Measurements from ENCODE around the gene COL8A1. TPM values are rescaled to one million over a fixed set of nuclear protein-coding genes. Genes with fewer than 3 reads are reported as not detected.

The COL8A1 gene
- total RNA-seq, 1 donor from 2014 or later: 3,403 TPM

DNA sequence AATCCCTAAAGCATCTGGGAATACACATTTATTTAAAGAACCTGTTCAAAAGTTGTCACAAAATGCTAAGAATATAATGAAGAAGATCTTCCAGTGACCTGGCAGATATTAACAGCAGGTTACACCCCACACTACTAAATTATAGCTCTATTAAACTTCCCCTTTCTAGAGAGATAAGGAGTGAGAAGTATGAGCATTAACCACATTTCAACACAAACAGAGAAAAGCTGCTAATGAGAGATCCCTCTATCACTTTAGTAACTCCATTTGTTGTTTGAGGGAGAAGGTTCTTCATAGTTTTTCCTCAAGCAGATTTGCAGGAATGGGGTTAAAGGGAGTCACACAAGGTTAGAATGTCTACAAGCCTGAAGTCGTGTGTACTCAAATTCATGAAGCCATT, 3.6 kb downstream of the COL8A1 start:
- H3K27ac Mint-ChIP-seq (ENCODE audit: unreplicated experiment): peak overlapping the region; percentile 98
- peaks cover 80% of the 10 kb centered on the region for H3K36me3 Mint-ChIP-seq (ENCODE audit: unreplicated experiment)
- no peaks in the 10 kb centered on the region for H3K9me3 Mint-ChIP-seq (ENCODE audit: unreplicated experiment)
- H3K27me3 Mint-ChIP-seq (ENCODE audit: unreplicated experiment): no peaks in the 10 kb centered on the region
- H3K4me3 Mint-ChIP-seq (ENCODE audit: unreplicated experiment): peak overlapping the region; percentile 94
- no peak for DNase-seq (ENCODE audit: extremely low spot score, unreplicated experiment)
- peaks cover 46% of the 10 kb centered on the region for H3K4me1 Mint-ChIP-seq (ENCODE audit: unreplicated experiment)
- TF ChIP-seq, protein P1, sequence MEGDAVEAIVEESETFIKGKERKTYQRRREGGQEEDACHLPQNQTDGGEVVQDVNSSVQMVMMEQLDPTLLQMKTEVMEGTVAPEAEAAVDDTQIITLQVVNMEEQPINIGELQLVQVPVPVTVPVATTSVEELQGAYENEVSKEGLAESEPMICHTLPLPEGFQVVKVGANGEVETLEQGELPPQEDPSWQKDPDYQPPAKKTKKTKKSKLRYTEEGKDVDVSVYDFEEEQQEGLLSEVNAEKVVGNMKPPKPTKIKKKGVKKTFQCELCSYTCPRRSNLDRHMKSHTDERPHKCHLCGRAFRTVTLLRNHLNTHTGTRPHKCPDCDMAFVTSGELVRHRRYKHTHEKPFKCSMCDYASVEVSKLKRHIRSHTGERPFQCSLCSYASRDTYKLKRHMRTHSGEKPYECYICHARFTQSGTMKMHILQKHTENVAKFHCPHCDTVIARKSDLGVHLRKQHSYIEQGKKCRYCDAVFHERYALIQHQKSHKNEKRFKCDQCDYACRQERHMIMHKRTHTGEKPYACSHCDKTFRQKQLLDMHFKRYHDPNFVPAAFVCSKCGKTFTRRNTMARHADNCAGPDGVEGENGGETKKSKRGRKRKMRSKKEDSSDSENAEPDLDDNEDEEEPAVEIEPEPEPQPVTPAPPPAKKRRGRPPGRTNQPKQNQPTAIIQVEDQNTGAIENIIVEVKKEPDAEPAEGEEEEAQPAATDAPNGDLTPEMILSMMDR (IDR thresholded peaks at IDR 0.05): no peak

DNA sequence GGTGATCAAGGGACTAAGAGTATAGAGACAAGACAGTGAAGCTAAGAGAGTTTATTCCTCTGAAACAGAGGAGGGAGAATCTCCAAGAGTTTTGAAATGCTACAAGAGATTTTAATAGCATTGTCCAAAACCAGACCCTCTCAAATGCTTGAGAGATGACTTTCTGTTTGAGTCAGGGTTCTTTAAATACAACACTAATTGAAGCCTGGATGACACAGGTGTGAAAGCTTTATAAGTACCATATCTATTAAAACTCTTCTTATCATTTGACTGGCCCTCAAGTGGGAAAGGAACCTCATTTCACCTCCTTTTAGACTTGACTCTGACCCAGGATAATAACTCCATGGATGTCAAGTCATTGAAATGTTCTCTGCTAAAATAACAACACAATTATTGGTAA, 5.6 kb downstream of the COL8A1 start:
- no peaks in the 10 kb centered on the region for H3K27me3 Mint-ChIP-seq (ENCODE audit: unreplicated experiment)
- peaks cover 93% of the 10 kb centered on the region for H3K36me3 Mint-ChIP-seq (ENCODE audit: unreplicated experiment)
- peaks cover 66% of the 10 kb centered on the region for H3K4me1 Mint-ChIP-seq (ENCODE audit: unreplicated experiment)
- peak overlapping the region; percentile 98 for H3K27ac Mint-ChIP-seq (ENCODE audit: unreplicated experiment)
- TF ChIP-seq, protein P1 (IDR thresholded peaks at IDR 0.05): no peak
- no peak for DNase-seq (ENCODE audit: extremely low spot score, unreplicated experiment)
- peak overlapping the region; percentile 94 for H3K4me3 Mint-ChIP-seq (ENCODE audit: unreplicated experiment)
- no peaks in the 10 kb centered on the region for H3K9me3 Mint-ChIP-seq (ENCODE audit: unreplicated experiment)

DNA sequence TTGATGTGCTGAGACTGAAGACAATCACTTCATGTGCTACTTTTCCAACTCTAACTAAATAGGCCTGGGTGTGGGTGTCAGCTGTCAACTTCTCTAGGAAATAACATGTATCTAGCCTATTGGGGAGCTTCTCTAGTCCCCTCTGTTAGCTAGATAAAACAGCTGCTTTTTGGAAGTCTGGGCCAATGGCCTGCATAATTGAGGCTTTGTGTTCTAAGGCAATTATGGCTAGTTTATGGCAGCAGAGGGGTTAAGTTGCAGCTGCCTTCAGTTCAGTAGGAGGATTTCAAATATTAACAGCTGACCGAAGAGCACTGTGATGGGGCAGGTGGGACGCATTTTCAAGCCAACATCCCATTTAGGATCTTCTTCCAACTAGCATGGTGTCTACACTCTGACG, 6.4 kb downstream of the COL8A1 start:
- H3K27me3 Mint-ChIP-seq (ENCODE audit: unreplicated experiment): no peaks in the 10 kb centered on the region
- no peaks in the 10 kb centered on the region for H3K9me3 Mint-ChIP-seq (ENCODE audit: unreplicated experiment)
- H3K4me3 Mint-ChIP-seq (ENCODE audit: unreplicated experiment): peak overlapping the region; percentile 94
- no peak for DNase-seq (ENCODE audit: extremely low spot score, unreplicated experiment)
- H3K27ac Mint-ChIP-seq (ENCODE audit: unreplicated experiment): peak overlapping the region; percentile 98
- peaks cover 73% of the 10 kb centered on the region for H3K4me1 Mint-ChIP-seq (ENCODE audit: unreplicated experiment)
- TF ChIP-seq, protein P1 (IDR thresholded peaks at IDR 0.05): no peak
- peaks cover 91% of the 10 kb centered on the region for H3K36me3 Mint-ChIP-seq (ENCODE audit: unreplicated experiment)

DNA sequence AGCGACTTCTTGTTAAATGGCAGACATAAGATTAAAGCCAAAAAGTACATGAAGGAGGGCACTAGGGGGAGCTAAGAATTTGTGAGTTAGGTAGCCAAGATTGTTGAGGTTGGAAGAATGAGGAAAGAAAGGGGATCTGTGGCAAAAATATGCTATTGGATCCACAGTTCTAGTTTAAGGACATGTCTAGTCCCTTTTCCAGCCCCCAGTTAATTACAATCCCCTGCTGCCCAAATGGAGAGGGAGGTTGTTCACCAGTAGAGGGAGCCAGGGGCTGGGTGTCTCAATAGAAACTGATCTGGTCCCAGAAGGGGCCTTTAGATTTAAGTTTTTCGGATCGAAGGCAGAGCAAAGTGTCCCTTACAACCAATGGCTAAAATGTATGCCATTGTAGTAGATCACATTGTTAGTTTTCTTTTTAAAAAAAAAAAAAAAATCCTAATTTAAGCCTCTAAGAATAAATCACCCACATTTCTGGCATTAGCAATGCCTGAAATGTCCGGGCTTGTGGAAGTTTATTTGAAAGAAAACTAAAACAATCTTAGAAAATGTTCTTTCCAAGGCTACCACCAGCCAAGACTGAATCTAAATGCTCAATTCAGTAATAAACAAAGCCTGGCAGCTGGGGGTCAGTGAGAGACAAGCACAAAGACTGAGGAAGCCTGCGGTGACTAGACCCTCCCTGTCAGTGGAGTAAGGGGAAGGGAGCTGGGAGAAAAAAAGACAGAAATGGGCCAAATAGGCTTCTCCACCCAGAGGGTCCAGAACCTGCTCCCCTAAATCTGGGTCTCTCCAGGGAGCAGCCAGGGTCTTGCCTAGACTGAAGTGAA, 7.1 kb downstream of the COL8A1 start:
- H3K9me3 Mint-ChIP-seq (ENCODE audit: unreplicated experiment): no peaks in the 10 kb centered on the region

DNA sequence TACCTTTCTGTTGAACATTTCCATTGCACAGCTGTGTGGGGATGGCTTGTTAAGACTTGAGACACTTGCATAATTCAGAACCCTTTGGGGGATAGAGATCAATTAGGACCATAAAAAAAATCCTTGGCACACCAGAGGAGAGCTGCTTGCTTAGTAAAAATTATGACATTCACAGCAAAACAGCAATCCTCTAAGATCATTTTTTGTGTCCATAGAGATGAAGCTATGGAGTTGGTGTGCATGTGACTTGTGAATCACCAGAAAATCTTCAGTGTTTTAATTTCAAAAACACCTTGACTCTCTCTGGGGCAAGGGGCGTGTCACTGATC, 7.7 kb downstream of the COL8A1 start:
- H3K9me3 Mint-ChIP-seq (ENCODE audit: unreplicated experiment): no peaks in the 10 kb centered on the region
- peaks cover 82% of the 10 kb centered on the region for H3K4me1 Mint-ChIP-seq (ENCODE audit: unreplicated experiment)
- H3K4me3 Mint-ChIP-seq (ENCODE audit: unreplicated experiment): peak overlapping the region; percentile 94
- DNase-seq (ENCODE audit: extremely low spot score, unreplicated experiment): no peak
- H3K36me3 Mint-ChIP-seq (ENCODE audit: unreplicated experiment): peaks cover 86% of the 10 kb centered on the region
- TF ChIP-seq, protein P1 (IDR thresholded peaks at IDR 0.05): no peak
- H3K27ac Mint-ChIP-seq (ENCODE audit: unreplicated experiment): peak overlapping the region; percentile 98
- H3K27me3 Mint-ChIP-seq (ENCODE audit: unreplicated experiment): no peaks in the 10 kb centered on the region

More for the DNA sequence above, 7.1 kb downstream of the COL8A1 start:
- Mint-ChIP-seq H3K36me3 (ENCODE audit: unreplicated experiment) (peaks cover 88% of the 10 kb centered on the region), H3K27ac (ENCODE audit: unreplicated experiment) (peak overlapping the region; percentile 98), H3K4me1 (ENCODE audit: unreplicated experiment) (peaks cover 78% of the 10 kb centered on the region), H3K27me3 (ENCODE audit: unreplicated experiment) (no peaks in the 10 kb centered on the region), H3K4me3 (ENCODE audit: unreplicated experiment) (peak overlapping the region; percentile 94)
- no peak for DNase-seq (ENCODE audit: extremely low spot score, unreplicated experiment)
- TF ChIP-seq, protein P1 (IDR thresholded peaks at IDR 0.05): peak; percentile 86
